Sigmoid colon (tissue), 7 donors: Measurements from ENCODE around the gene SERPINB3. TPM values are rescaled to one million over a fixed set of nuclear protein-coding genes. Genes with fewer than 3 reads are reported as not detected.

Source experiments
- DNase-seq: peaks from one replicate; pipeline ENCODE4 v3.0.0-alpha.2; 2019
- H3K27ac ChIP-seq, 4 donors: fragments of 200-600 bp; sonication (generic); one replicate each; pipeline ENCODE4 v1.5.1; 2016 to 2019; ENCODE audit warnings: mild to moderate bottlenecking in 1 of 4
- H3K27me3 ChIP-seq, 3 donors: fragments of 200-600 bp; sonication (generic); one replicate each; pipeline ENCODE4 v1.5.1; 2019; ENCODE audit warnings: mild to moderate bottlenecking in 1 of 3
- H3K36me3 ChIP-seq, 4 donors: fragments of 200-600 bp; sonication (generic); one replicate each; pipeline ENCODE4 v1.5.1; 2016 to 2019
- H3K4me1 ChIP-seq, 4 donors: fragments of 200-600 bp; sonication (generic); one replicate each; pipeline ENCODE4 v1.5.1; 2017 to 2019
- H3K4me3 ChIP-seq, 4 donors: fragments of 200-600 bp; sonication (generic); one replicate each; pipeline ENCODE4 v1.5.1; 2017 to 2019; ENCODE audit warnings: mild to moderate bottlenecking in 2 of 4, moderate library complexity in 1 of 4
- H3K9me3 ChIP-seq, 4 donors: fragments of 200-600 bp in 3 of 4; sonication (generic) in 3 of 4; one replicate each; pipeline versions ENCODE4 v1.5.1 to v1.6.1; 2013 to 2019
- EP300 ChIP-seq, 4 donors: sonication (generic); formaldehyde crosslinking; IDR thresholded peaks; one replicate each; pipeline ENCODE4 v1.6.1; 2017; ENCODE audit warnings: antibody characterized with exemption in 4 of 4
- POLR2A ChIP-seq, 2 donors: fragments of 450-650 bp; IDR thresholded peaks; one replicate each; pipeline ENCODE4 v1.6.1; 2016; ENCODE audit warnings: antibody characterized with exemption in 2 of 2, mild to moderate bottlenecking in 2 of 2, moderate library complexity in 2 of 2
- POLR2AphosphoS5 ChIP-seq, 4 donors: sonication (generic); formaldehyde crosslinking; IDR thresholded peaks; one replicate each; pipeline ENCODE4 v1.6.1; 2017; ENCODE audit warnings: antibody characterized with exemption in 4 of 4
- WGBS, 2 donors: extraction: QIAGEN DNeasy Blood & Tissue Kit; methylation state at CpG; one replicate each; pipeline ENCODE4 v1.1.7; 2013; 5-methylcytosine and 5-hydroxymethylcytosine counted together
- intact Hi-C: fragments of 100-400 bp; cut with DNase I; formaldehyde crosslinking; loops from one replicate; pipeline ENCODE4 v1.15.1; 2023
- polyA plus RNA-seq, 3 donors: library from polyadenylated mRNA; stranded (reverse); fragments of 200-250 nt; gene quantifications; one replicate each; pipeline ENCODE4 v1.2.3, GENCODE V29; 2013
- total RNA-seq, 4 donors: library from RNA; depleted of rRNA; stranded (reverse); fragments of >200 nt; gene quantifications; one replicate each; pipeline ENCODE4 v1.1.0, GENCODE V29; 2016
- TF ChIP-seq, protein P1 (sequence below), 4 experiments: fragments of 450-650 bp in 3 of 4; fragments of 200-600 bp in 1 of 4; IDR thresholded peaks; one replicate each; pipeline ENCODE4 v1.5.1; 2016 to 2019; ENCODE audit warnings: antibody characterized with exemption in 4 of 4, mild to moderate bottlenecking in 3 of 4, moderate library complexity in 2 of 4
- donor health status: healthy with polysubstance abuse.
- donor health status: Bipolar disorder and iron deficiency.
- donor health status: healthy.

SERPINB3 gene
- total and polyA plus RNA-seq, 7 donors = 0.04 to 1.2 TPM; not detected in 5

- intact Hi-C loops = no loop called here
- Histone ChIP-seq H3K27me3 (no peaks in the 10 kb centered on the region), H3K27ac (no peak overlapping the region), H3K4me3 (no peak overlapping the region), H3K36me3 (no peaks in the 10 kb centered on the region), H3K4me1 (peaks cover 0 to 4% (median 0%) of the 10 kb centered on the region in 4 donors), H3K9me3 (no peaks in the 10 kb centered on the region)
- no peak for DNase-seq
- WGBS, 2 donors = 73 to 77% methylated on average over 3 of the region's 3 CpGs
- TF ChIP-seq POLR2A (IDR thresholded peaks at IDR 0.05) (no peak), POLR2AphosphoS5 (IDR thresholded peaks at IDR 0.05) (no peak), EP300 (IDR thresholded peaks at IDR 0.05) (no peak)
- TF ChIP-seq, protein P1, sequence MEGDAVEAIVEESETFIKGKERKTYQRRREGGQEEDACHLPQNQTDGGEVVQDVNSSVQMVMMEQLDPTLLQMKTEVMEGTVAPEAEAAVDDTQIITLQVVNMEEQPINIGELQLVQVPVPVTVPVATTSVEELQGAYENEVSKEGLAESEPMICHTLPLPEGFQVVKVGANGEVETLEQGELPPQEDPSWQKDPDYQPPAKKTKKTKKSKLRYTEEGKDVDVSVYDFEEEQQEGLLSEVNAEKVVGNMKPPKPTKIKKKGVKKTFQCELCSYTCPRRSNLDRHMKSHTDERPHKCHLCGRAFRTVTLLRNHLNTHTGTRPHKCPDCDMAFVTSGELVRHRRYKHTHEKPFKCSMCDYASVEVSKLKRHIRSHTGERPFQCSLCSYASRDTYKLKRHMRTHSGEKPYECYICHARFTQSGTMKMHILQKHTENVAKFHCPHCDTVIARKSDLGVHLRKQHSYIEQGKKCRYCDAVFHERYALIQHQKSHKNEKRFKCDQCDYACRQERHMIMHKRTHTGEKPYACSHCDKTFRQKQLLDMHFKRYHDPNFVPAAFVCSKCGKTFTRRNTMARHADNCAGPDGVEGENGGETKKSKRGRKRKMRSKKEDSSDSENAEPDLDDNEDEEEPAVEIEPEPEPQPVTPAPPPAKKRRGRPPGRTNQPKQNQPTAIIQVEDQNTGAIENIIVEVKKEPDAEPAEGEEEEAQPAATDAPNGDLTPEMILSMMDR (IDR thresholded peaks at IDR 0.05) = no peak
These were observed 38.8 kb upstream of the SERPINB3 start for GRCh38 chr18:63700501-63700900.

- intact Hi-C loops = no loop called here
- Histone ChIP-seq H3K9me3 (no peaks in the 10 kb centered on the region), H3K36me3 (no peaks in the 10 kb centered on the region), H3K4me3 (no peak overlapping the region), H3K27ac (no peak overlapping the region), H3K27me3 (no peaks in the 10 kb centered on the region), H3K4me1 (no peaks in the 10 kb centered on the region)
- 56 to 66% methylated on average over 3 of the region's 3 CpGs for WGBS, 2 donors
- no peak for TF ChIP-seq POLR2AphosphoS5 (IDR thresholded peaks at IDR 0.05)
- TF ChIP-seq, protein P1 (IDR thresholded peaks at IDR 0.05) = no peak
- no peak for TF ChIP-seq EP300 (IDR thresholded peaks at IDR 0.05)
- no peak for TF ChIP-seq POLR2A (IDR thresholded peaks at IDR 0.05)
- DNase-seq = no peak
These were observed 35.5 kb upstream of the SERPINB3 start for GRCh38 chr18:63697097-63697660.

GRCh38 chr18:63689064-63689463 lies 27.4 kb upstream of the SERPINB3 start:
- TF ChIP-seq EP300 (IDR thresholded peaks at IDR 0.05) (no peak), POLR2A (IDR thresholded peaks at IDR 0.05) (no peak), POLR2AphosphoS5 (IDR thresholded peaks at IDR 0.05) (no peak)
- TF ChIP-seq, protein P1 (IDR thresholded peaks at IDR 0.05) = no peak
- WGBS, 2 donors = 26 to 64% methylated on average over 2 of the region's 2 CpGs
- Histone ChIP-seq H3K4me1 (no peaks in the 10 kb centered on the region), H3K4me3 (no peak overlapping the region), H3K36me3 (no peaks in the 10 kb centered on the region), H3K27ac (no peak overlapping the region), H3K27me3 (no peaks in the 10 kb centered on the region), H3K9me3 (peaks cover 0 to 2% (median under 1%) of the 10 kb centered on the region in 4 donors)
- intact Hi-C loops = no loop called here
- DNase-seq = no peak

DNA sequence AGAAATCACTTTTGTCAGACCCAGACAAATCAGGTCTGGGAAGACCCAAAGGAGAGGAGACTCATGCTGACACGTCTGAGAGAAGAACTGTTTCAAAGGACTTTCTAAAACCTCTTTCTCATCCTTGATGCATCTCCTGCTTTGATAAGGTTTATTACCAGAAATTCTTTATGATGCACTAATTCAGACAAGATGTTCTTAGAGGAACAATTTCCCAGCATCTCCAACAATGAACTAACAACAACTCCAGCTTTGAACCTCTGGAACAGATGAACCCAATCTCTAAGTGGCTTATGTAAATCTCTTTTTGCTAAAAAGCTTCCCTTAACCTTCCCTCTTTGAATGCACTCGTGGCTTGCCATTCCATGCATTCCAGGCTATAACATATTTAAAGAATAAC lies 25.2 kb upstream of the SERPINB3 start:
- Histone ChIP-seq H3K4me3 (no peak overlapping the region), H3K4me1 (peaks cover 0 to 2% (median 0%) of the 10 kb centered on the region in 4 donors), H3K36me3 (no peaks in the 10 kb centered on the region), H3K27me3 (no peaks in the 10 kb centered on the region), H3K9me3 (peaks cover 0 to 2% (median under 1%) of the 10 kb centered on the region in 4 donors), H3K27ac (no peak overlapping the region)
- 45 to 53% methylated on average over 2 of the region's 2 CpGs for WGBS, 2 donors
- no peak for TF ChIP-seq POLR2A (IDR thresholded peaks at IDR 0.05)
- TF ChIP-seq, protein P1 (IDR thresholded peaks at IDR 0.05) = no peak
- TF ChIP-seq POLR2AphosphoS5 (IDR thresholded peaks at IDR 0.05) = no peak
- no peak for TF ChIP-seq EP300 (IDR thresholded peaks at IDR 0.05)
- DNase-seq = no peak
- intact Hi-C loops = no loop called here

DNA sequence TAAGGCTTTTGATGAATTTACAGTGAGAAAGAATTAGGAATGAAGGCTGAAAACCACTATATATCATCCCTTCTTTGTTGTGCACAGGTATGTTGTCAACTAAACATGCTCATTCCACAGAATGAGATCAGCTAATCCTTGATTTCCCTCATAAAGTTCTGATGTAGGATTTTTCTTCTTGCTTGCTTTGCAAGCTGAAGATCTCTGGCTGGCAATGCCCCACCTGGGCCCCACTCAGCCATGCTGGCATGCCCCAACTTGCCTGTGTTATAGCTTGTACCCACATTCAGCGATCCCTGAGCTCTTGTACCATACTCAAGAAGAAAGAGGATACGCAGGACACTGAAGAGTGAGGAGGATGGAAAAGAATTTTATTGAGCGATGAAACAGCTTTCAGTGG lies 23.0 kb upstream of the SERPINB3 start:
- Histone ChIP-seq H3K27me3 (no peaks in the 10 kb centered on the region), H3K4me3 (no peak overlapping the region), H3K4me1 (peaks cover 0 to 3% (median 0%) of the 10 kb centered on the region in 4 donors), H3K36me3 (no peaks in the 10 kb centered on the region), H3K27ac (no peak overlapping the region), H3K9me3 (no peaks in the 10 kb centered on the region)
- intact Hi-C loops = no loop called here
- DNase-seq = no peak
- 96 to 97% methylated on average over 3 of the region's 3 CpGs for WGBS, 2 donors
- TF ChIP-seq EP300 (IDR thresholded peaks at IDR 0.05) (no peak), POLR2AphosphoS5 (IDR thresholded peaks at IDR 0.05) (no peak), POLR2A (IDR thresholded peaks at IDR 0.05) (no peak)
- TF ChIP-seq, protein P1 (IDR thresholded peaks at IDR 0.05) = no peak
